PC-9 (cell line): ENCODE data around the gene SARS1. TPM values are rescaled to one million over a fixed set of nuclear protein-coding genes. Genes with fewer than 3 reads are reported as not detected.

Experiments
- BruUV-seq: library from RNA; stranded (reverse); fragments of 400-500 nt; replicated peaks from 2 replicates; lab custom pipeline; 2021; lab: Mats Ljungman, UMichigan
- CTCF ChIA-PET: fragments of 300-600 bp; sonication (Branson Sonifier 250); formaldehyde crosslinking; loops from one replicate; lab custom pipeline; 2022; ENCODE audit warnings: antibody characterized with exemption; lab: Charles Lee
- POLR2A ChIA-PET: fragments of 300-600 bp; sonication (Branson Sonifier 250); formaldehyde crosslinking; loops from one replicate; lab custom pipeline; 2022; ENCODE audit warnings: antibody characterized with exemption; ENCODE audit not compliant: unreplicated experiment; lab: Charles Lee
- DNase-seq, 2 experiments: peaks; one replicate each; pipeline versions ENCODE4 v3.0.0 to v3.0.0-alpha.2; 2015 to 2022; ENCODE audit warnings: mixed read lengths in 1 of 2
- H2AFZ ChIP-seq: fragments of 200-600 bp; sonication (generic); 2 replicates; pipeline ENCODE4 v1.8.1; 2017; ENCODE audit warnings: antibody characterized with exemption
- H3F3A ChIP-seq: fragments of 200-600 bp; sonication (generic); 2 replicates; pipeline ENCODE4 v1.8.1; 2017; ENCODE audit warnings: antibody characterized with exemption, mild to moderate bottlenecking, low read depth; ENCODE audit not compliant: insufficient read depth
- H3K27ac ChIP-seq: fragments of 200-600 bp; sonication (generic); 2 replicates; pipeline ENCODE4 v1.6.1; 2016; ENCODE audit warnings: mixed run types
- H3K27me3 ChIP-seq: fragments of 200-600 bp; sonication (generic); 2 replicates; pipeline ENCODE4 v1.6.1; 2016; ENCODE audit warnings: low read depth, mixed run types; ENCODE audit not compliant: insufficient read depth
- H3K36me3 ChIP-seq: fragments of 200-600 bp; sonication (generic); 2 replicates; pipeline ENCODE4 v1.6.1; 2016; ENCODE audit warnings: low read depth, mixed run types
- H3K4me1 ChIP-seq: fragments of 200-600 bp; sonication (generic); replicated peaks from 2 replicates; pipeline ENCODE4 v1.6.1; 2016; ENCODE audit warnings: mixed run types; ENCODE audit not compliant: insufficient read depth
- H3K4me2 ChIP-seq: fragments of 200-600 bp; sonication (generic); 2 replicates; pipeline ENCODE4 v1.6.1; 2017; ENCODE audit warnings: mixed run types
- H3K4me3 ChIP-seq: fragments of 200-600 bp; sonication (generic); 2 replicates; pipeline ENCODE4 v1.6.1; 2016; ENCODE audit warnings: mixed run types
- H3K79me2 ChIP-seq: fragments of 200-600 bp; sonication (generic); 2 replicates; pipeline ENCODE4 v1.6.1; 2017; ENCODE audit warnings: low read depth, mixed run types
- H3K9me2 ChIP-seq: fragments of 200-600 bp; sonication (generic); 2 replicates; pipeline ENCODE4 v1.8.1; 2017; ENCODE audit warnings: mild to moderate bottlenecking; ENCODE audit not compliant: insufficient read depth
- H3K9me3 ChIP-seq: fragments of 200-600 bp; sonication (generic); 2 replicates; pipeline ENCODE4 v1.8.1; 2016; ENCODE audit warnings: low read depth; ENCODE audit not compliant: insufficient read depth
- H4K20me1 ChIP-seq: fragments of 200-600 bp; sonication (generic); 2 replicates; pipeline ENCODE4 v1.8.1; 2017; ENCODE audit not compliant: insufficient read depth
- EZH2 ChIP-seq: fragments of 200-600 bp; sonication (generic); IDR thresholded peaks from 2 replicates; pipeline ENCODE4 v1.8.0; 2017; ENCODE audit warnings: antibody characterized with exemption, low read depth
- intact Hi-C: fragments of 100-400 bp; cut with micrococcal nuclease; formaldehyde crosslinking; loops from one replicate; pipeline ENCODE4 v1.10.0; 2022; ENCODE audit not compliant: unreplicated experiment
- total RNA-seq: library from RNA; stranded (reverse); gene quantifications from 2 replicates; pipeline ENCODE4 v1.2.3, GENCODE V29; 2021
- TF ChIP-seq, protein P1 (sequence below): fragments of 200-600 bp; sonication (generic); conservative IDR thresholded peaks from 2 replicates; pipeline ENCODE4 v1.6.1; 2017; ENCODE audit warnings: mixed run types, antibody characterized with exemption, mild to moderate bottlenecking, moderate library complexity

The SARS1 gene
- total RNA-seq, 1 experiment from 2014 or later: 206 TPM

- H3K4me3 ChIP-seq: no peak overlapping the region
- BruUV-seq: no TSS peak
- H4K20me1 ChIP-seq: peaks cover 43% of the 10 kb centered on the region
- no peak overlapping the region for H2AFZ ChIP-seq
- H3K27me3 ChIP-seq: no peaks in the 10 kb centered on the region
- peak in 1 of 2 experiments; percentile 36 for DNase-seq
- peaks cover 66% of the 10 kb centered on the region for H3F3A ChIP-seq
- H3K36me3 ChIP-seq: peaks cover 63% of the 10 kb centered on the region
- H3K4me1 ChIP-seq: peaks cover 57% of the 10 kb centered on the region
- H3K9me3 ChIP-seq: no peaks in the 10 kb centered on the region; the same call in 1 of the 2 replicates
- POLR2A ChIA-PET: interaction anchor here (0.6 to 0.9 kb wide), 3 partner anchors 12 to 1025 kb away, joined by 4 to 5 read pairs (median 4); partner anchors contain the start of genes SARS1 and SLC25A24
- H3K79me2 ChIP-seq: peaks cover 86% of the 10 kb centered on the region
- CTCF ChIA-PET: no interaction called here
- intact Hi-C loops: no loop called here
- no peaks in the 10 kb centered on the region for H3K9me2 ChIP-seq
- TF ChIP-seq EZH2: no peak
- TF ChIP-seq, protein P1, sequence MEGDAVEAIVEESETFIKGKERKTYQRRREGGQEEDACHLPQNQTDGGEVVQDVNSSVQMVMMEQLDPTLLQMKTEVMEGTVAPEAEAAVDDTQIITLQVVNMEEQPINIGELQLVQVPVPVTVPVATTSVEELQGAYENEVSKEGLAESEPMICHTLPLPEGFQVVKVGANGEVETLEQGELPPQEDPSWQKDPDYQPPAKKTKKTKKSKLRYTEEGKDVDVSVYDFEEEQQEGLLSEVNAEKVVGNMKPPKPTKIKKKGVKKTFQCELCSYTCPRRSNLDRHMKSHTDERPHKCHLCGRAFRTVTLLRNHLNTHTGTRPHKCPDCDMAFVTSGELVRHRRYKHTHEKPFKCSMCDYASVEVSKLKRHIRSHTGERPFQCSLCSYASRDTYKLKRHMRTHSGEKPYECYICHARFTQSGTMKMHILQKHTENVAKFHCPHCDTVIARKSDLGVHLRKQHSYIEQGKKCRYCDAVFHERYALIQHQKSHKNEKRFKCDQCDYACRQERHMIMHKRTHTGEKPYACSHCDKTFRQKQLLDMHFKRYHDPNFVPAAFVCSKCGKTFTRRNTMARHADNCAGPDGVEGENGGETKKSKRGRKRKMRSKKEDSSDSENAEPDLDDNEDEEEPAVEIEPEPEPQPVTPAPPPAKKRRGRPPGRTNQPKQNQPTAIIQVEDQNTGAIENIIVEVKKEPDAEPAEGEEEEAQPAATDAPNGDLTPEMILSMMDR: no peak
- peak overlapping the region; percentile 52 for H3K4me2 ChIP-seq
- H3K27ac ChIP-seq: peak overlapping the region; percentile 80
These were observed 11.6 kb downstream of the SARS1 start for GRCh38 chr1:109225308-109225707.

- peak; percentile 36 to 96 for DNase-seq
- no peak overlapping the region for H2AFZ ChIP-seq
- no peaks in the 10 kb centered on the region; the same call in 1 of the 2 replicates for H3K9me3 ChIP-seq
- no peak overlapping the region for H3K4me3 ChIP-seq
- peaks cover 37% of the 10 kb centered on the region for H4K20me1 ChIP-seq
- H3K4me1 ChIP-seq: peaks cover 57% of the 10 kb centered on the region
- POLR2A ChIA-PET: interaction anchor here (0.6 to 0.9 kb wide), 3 partner anchors 12 to 1025 kb away, joined by 3 to 5 read pairs (median 4); partner anchors contain the start of gene SARS1
- H3F3A ChIP-seq: peaks cover 61% of the 10 kb centered on the region
- intact Hi-C loops: loop anchor here (1.0 kb wide), 1 partner anchor 29 kb away; no protein-coding TSS in a partner anchor
- BruUV-seq: no TSS peak
- peak overlapping the region; percentile 52 for H3K4me2 ChIP-seq
- H3K9me2 ChIP-seq: no peaks in the 10 kb centered on the region
- H3K79me2 ChIP-seq: peaks cover 81% of the 10 kb centered on the region
- TF ChIP-seq, protein P1: no peak
- no peak for TF ChIP-seq EZH2
- H3K36me3 ChIP-seq: peaks cover 63% of the 10 kb centered on the region
- CTCF ChIA-PET: no interaction called here
- H3K27me3 ChIP-seq: no peaks in the 10 kb centered on the region
- peak overlapping the region; percentile 80 for H3K27ac ChIP-seq
These were observed 12.2 kb downstream of the SARS1 start for GRCh38 chr1:109225711-109226445.

DNA sequence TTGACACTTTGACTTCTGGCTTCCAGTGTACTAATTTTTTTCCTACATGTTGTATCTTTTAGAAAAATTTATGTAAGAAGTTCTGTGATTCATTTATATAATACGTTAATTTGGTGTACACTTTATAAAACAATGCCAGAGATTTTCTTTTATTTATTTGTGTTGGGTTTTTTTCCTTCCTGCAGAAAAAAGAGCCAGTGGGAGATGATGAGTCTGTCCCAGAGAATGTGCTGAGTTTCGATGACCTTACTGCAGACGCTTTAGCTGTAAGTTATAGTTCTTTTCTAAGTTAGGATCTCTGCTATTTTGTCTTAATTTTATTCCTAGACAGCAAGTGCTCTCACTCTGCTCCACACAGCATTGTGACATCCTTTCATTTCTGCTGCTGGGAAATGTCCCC, 14.4 kb downstream of the SARS1 start:
- BruUV-seq: no TSS peak
- H3K36me3 ChIP-seq: peaks cover 63% of the 10 kb centered on the region
- peaks cover 54% of the 10 kb centered on the region for H3F3A ChIP-seq
- intact Hi-C loops: no loop called here
- no peak overlapping the region for H3K4me3 ChIP-seq
- no peaks in the 10 kb centered on the region for H3K27me3 ChIP-seq
- ChIA-PET POLR2A (no interaction called here), CTCF (interaction anchor here (0.7 kb wide), 1 partner anchor 48 kb away, joined by 6 read pairs; no protein-coding TSS in a partner anchor)
- peaks cover 49% of the 10 kb centered on the region for H3K4me1 ChIP-seq
- H3K9me3 ChIP-seq: no peaks in the 10 kb centered on the region; the same call in 1 of the 2 replicates
- no peaks in the 10 kb centered on the region for H3K9me2 ChIP-seq
- peaks cover 60% of the 10 kb centered on the region for H3K79me2 ChIP-seq
- H4K20me1 ChIP-seq: peaks cover 20% of the 10 kb centered on the region
- H3K4me2 ChIP-seq: peak overlapping the region; percentile 50
- no peak overlapping the region for H2AFZ ChIP-seq
- peak overlapping the region; percentile 80 for H3K27ac ChIP-seq
- TF ChIP-seq, protein P1: no peak
- DNase-seq: peak in 1 of 2 experiments; percentile 28
